PFSK-1 (cell line): ENCODE data around the gene GABBR1.

ENCODE experiments used
- FOXP2 ChIP-seq: optimal IDR thresholded peaks from 2 replicates; pipeline ENCODE3; 2011; ENCODE audit warnings: borderline replicate concordance, control low read depth, inconsistent platforms; ENCODE audit not compliant: insufficient read depth; ENCODE audit errors: extremely low read length, extremely low read depth
- POLR2AphosphoS5 ChIP-seq: IDR thresholded peaks from 2 replicates; pipeline ENCODE4 v1.6.1; 2012; ENCODE audit warnings: low read depth, mild to moderate bottlenecking, control low read depth, low read length, moderate library complexity
- REST ChIP-seq, 2 experiments: IDR thresholded peaks; 2 replicates each; pipeline versions ENCODE4 v1.6.1 to v1.8.0; 2011 to 2012; ENCODE audit warnings: low read depth in 2 of 2, low read length in 2 of 2, control low read depth in 1 of 2, inconsistent platforms in 1 of 2, mild to moderate bottlenecking in 1 of 2, moderate library complexity in 1 of 2; ENCODE audit not compliant: insufficient read depth in 1 of 2
- SIN3A ChIP-seq: IDR thresholded peaks from 2 replicates; pipeline ENCODE4 v1.6.1; 2012; ENCODE audit warnings: mild to moderate bottlenecking, low read length, moderate library complexity, borderline replicate concordance; ENCODE audit not compliant: insufficient read depth
- TAF1 ChIP-seq: IDR thresholded peaks from 2 replicates; pipeline ENCODE4 v1.6.1; 2012; ENCODE audit warnings: low read length, control low read depth, borderline replicate concordance; ENCODE audit not compliant: insufficient read depth

DNA sequence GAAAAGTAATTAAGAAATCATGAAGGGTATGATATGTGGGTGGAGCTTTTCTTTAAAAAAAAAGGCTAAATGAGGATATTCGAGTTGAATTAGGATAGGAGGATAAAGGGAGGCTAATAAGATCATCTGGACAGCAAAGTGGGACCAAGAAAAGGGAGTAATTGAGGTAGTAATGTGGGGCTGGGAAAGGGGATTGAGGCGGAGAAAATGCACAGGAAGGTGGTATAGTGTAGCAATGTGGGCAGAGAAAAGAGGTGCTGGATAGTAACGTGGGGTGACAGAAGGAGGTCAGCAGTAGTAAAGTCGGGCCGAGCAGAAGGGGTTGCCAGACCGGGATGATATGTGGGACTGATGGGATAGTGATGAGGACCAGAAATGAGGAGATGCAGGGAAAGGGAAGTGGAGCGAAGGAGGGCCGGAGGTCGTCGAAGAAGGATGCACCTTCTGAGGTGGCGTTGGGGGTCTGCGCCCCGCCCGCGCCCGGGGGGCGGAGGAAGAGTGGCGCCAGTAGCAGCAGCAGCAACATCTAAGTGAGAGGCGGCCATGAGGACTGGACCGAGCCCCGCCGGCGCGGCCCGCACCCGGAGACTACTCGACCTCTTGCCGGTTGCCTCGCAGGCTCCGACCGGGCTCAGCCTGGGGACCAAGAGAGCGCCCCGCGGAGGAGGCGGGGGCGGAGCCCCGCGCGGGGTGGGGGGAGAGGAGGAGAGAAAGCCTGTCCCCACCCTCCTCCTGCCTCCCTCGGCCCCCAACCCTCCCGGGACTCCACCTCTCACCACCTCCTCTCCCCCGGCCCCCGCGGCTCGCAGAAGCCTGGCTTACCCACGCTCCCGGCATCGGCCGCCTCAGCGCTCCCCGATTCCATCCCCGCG, 887 bp downstream of the GABBR1 start:
- TF ChIP-seq POLR2AphosphoS5 (no peak), REST (IDR thresholded peaks at IDR 0.05; ENCODE audit: insufficient read depth in 1 of 2, low read depth in 2 of 2, low read length in 2 of 2) (no peak), TAF1 (no peak), SIN3A (no peak; the same call in 1 of the 2 replicates), FOXP2 (no peak)
